K562 (cell line): ENCODE measurements around the gene DLG3. TPM values are rescaled to one million over a fixed set of nuclear protein-coding genes. Genes with fewer than 3 reads are reported as not detected.

ENCODE experiments used
- ATAC-seq: fragments of 200-7000 bp; cut with Tn5 transposase; 3 replicates; pipeline ENCODE4 v1.9.1; 2020; ENCODE audit warnings: moderate library complexity
- BruUV-seq: library from RNA; stranded (reverse); fragments of 400-500 nt; replicated peaks from 2 replicates; lab custom pipeline; 2021; lab: Mats Ljungman, UMichigan
- CTCF ChIA-PET: fragments of 300-600 bp; formaldehyde crosslinking; extraction: SDS; loops from one replicate; lab custom pipeline; 2021; ENCODE audit warnings: low intra/inter-chr PET ratio; lab: Yijun Ruan, JAX
- POLR2A ChIA-PET: fragments of 300-600, 350-650 bp; sonication (Branson Sonifier 250); formaldehyde crosslinking; extraction: SDS; loops from one replicate; lab custom pipeline; 2021; ENCODE audit warnings: antibody characterized with exemption, inconsistent platforms; lab: Yijun Ruan, JAX
- DNase-seq, 4 experiments: peaks; one replicate each; pipeline versions ENCODE4 v3.0.0 to v3.0.0-alpha.2; 2011 to 2018; ENCODE audit warnings: low spot score in 3 of 4, mixed read lengths in 3 of 4; ENCODE audit errors: extremely low read depth in 1 of 4
- FAIRE-seq: peaks from 2 replicates; lab custom pipeline; 2011; peaks lifted over from hg19 to GRCh38; lab: Jason Lieb, UNC
- H2AFZ ChIP-seq: 2 replicates; pipeline ENCODE4 v1.6.0; 2011; ENCODE audit warnings: low read depth, low read length, control low read depth, inconsistent platforms
- H3K27ac ChIP-seq: fragments of 200-600 bp; 3 replicates; pipeline ENCODE4 v1.8.0; 2011; ENCODE audit warnings: low read depth, mild to moderate bottlenecking, control low read depth, inconsistent platforms, low read length, moderate library complexity, mixed read lengths; ENCODE audit errors: extremely low read depth
- H3K27me3 ChIP-seq, 2 experiments: fragments of 300-600 bp in 1 of 2; 2 replicates in 1 of 2; 3 replicates in 1 of 2; pipeline versions ENCODE4 v1.6.0 to v1.8.0; 2011; ENCODE audit warnings: inconsistent platforms in 2 of 2, low read length in 2 of 2, mild to moderate bottlenecking in 1 of 2, mixed read lengths in 1 of 2, moderate library complexity in 1 of 2; ENCODE audit not compliant: control insufficient read depth in 2 of 2, insufficient read depth in 2 of 2
- H3K36me3 ChIP-seq: fragments of 300-600 bp; 3 replicates; pipeline ENCODE4 v1.8.0; 2011; ENCODE audit warnings: mild to moderate bottlenecking, low read length, inconsistent platforms; ENCODE audit not compliant: control insufficient read depth, insufficient read depth
- H3K4me1 ChIP-seq, 2 experiments: fragments of 200-600 bp in 1 of 2; replicated peaks in 1 of 2; 2 replicates in 1 of 2; 3 replicates in 1 of 2; pipeline versions ENCODE4 v1.5.1 to v1.8.0; 2011; ENCODE audit warnings: inconsistent platforms in 2 of 2, low read length in 2 of 2, mild to moderate bottlenecking in 1 of 2, mixed read lengths in 1 of 2, moderate library complexity in 1 of 2; ENCODE audit not compliant: control insufficient read depth in 2 of 2, insufficient read depth in 2 of 2
- H3K4me2 ChIP-seq: 2 replicates; pipeline ENCODE4 v1.6.1; 2011; ENCODE audit warnings: low read length, control low read depth, inconsistent platforms, mixed read lengths; ENCODE audit not compliant: insufficient read depth
- H3K4me3 ChIP-seq: fragments of 200-600 bp; sonication (generic), shearing (Covaris generic); 2 replicates; pipeline ENCODE4 v1.5.1; 2016; ENCODE audit warnings: control low read depth, inconsistent platforms
- H3K79me2 ChIP-seq: fragments of 200-600 bp; 3 replicates; pipeline ENCODE4 v1.8.0; 2011; ENCODE audit warnings: low read length, inconsistent platforms; ENCODE audit not compliant: control insufficient read depth, insufficient read depth
- H3K9ac ChIP-seq, 2 experiments: 2 replicates each; pipeline versions ENCODE4 v1.6.0 to v1.6.1; 2011; ENCODE audit warnings: low read depth in 2 of 2, low read length in 2 of 2, control low read depth in 1 of 2, inconsistent platforms in 1 of 2, mild to moderate bottlenecking in 1 of 2, mixed read lengths in 1 of 2; ENCODE audit not compliant: insufficient read depth in 1 of 2
- H3K9me1 ChIP-seq: one replicate; pipeline ENCODE4 v1.6.0; 2011; ENCODE audit warnings: inconsistent platforms, mild to moderate bottlenecking, low read length, moderate library complexity; ENCODE audit not compliant: control insufficient read depth, insufficient read depth
- H3K9me3 ChIP-seq: replicated peaks from 2 replicates; pipeline ENCODE4 v1.5.1; 2011; ENCODE audit warnings: low read depth, low read length, inconsistent platforms; ENCODE audit not compliant: control insufficient read depth, insufficient read depth
- H4K20me1 ChIP-seq: replicated peaks from 2 replicates; pipeline ENCODE4 v1.6.1; 2011; ENCODE audit warnings: low read length, inconsistent platforms, mixed read lengths; ENCODE audit not compliant: control insufficient read depth, insufficient read depth
- ADNP ChIP-seq: fragments of 200-800 bp; sonication (Bioruptor generic); IDR thresholded peaks from 2 replicates; pipeline ENCODE4 v1.6.1; 2016; ENCODE audit warnings: missing genetic modification characterization, missing compliant biosample characterization
- KDM2B ChIP-seq: fragments of 250-450 bp; sonication (Bioruptor Pico); IDR thresholded peaks from 2 replicates; pipeline ENCODE4 v1.8.0; 2021; ENCODE audit warnings: mild to moderate bottlenecking, moderate library complexity
- MIER1 ChIP-seq: fragments of 450-650 bp; IDR thresholded peaks from 2 replicates; pipeline ENCODE4 v1.6.1; 2016; ENCODE audit warnings: antibody characterized with exemption, mild to moderate bottlenecking, low read depth
- MTA1 ChIP-seq: fragments of 450-650 bp; IDR thresholded peaks from 2 replicates; pipeline ENCODE4 v1.6.1; 2017; ENCODE audit warnings: borderline replicate concordance
- NFRKB ChIP-seq: fragments of 450-650 bp; IDR thresholded peaks from 2 replicates; pipeline ENCODE4 v1.6.1; 2016; ENCODE audit warnings: low read depth
- NFXL1 ChIP-seq: fragments of 450-650 bp; formaldehyde crosslinking; IDR thresholded peaks from 2 replicates; pipeline ENCODE4 v1.4.0; 2021; ENCODE audit warnings: mild to moderate bottlenecking
- RFX7 ChIP-seq: fragments of 250-450 bp; sonication (Bioruptor Pico); IDR thresholded peaks from 2 replicates; pipeline ENCODE4 v1.5.1; 2021; ENCODE audit warnings: mild to moderate bottlenecking
- XRCC3 ChIP-seq: fragments of 450-650 bp; IDR thresholded peaks from 2 replicates; pipeline ENCODE4 v1.6.1; 2017; ENCODE audit warnings: mild to moderate bottlenecking, moderate library complexity
- ZBTB12 ChIP-seq: fragments of 250-450 bp; sonication (Bioruptor Pico); IDR thresholded peaks from 2 replicates; pipeline ENCODE4 v1.4.0; 2020
- ZBTB34 ChIP-seq: fragments of 250-450 bp; sonication (Bioruptor Pico); IDR thresholded peaks from 2 replicates; pipeline ENCODE4 v1.8.0; 2021; ENCODE audit warnings: mild to moderate bottlenecking, moderate library complexity
- ZNF277 ChIP-seq: fragments of 250-450 bp; sonication (Bioruptor Pico); IDR thresholded peaks from 2 replicates; pipeline ENCODE4 v1.8.0; 2022; ENCODE audit warnings: inconsistent platforms, mild to moderate bottlenecking, moderate library complexity, borderline replicate concordance
- ZNF449 ChIP-seq: fragments of 250-450 bp; sonication (Bioruptor Pico); IDR thresholded peaks from 2 replicates; pipeline ENCODE4 v1.8.0; 2022; ENCODE audit warnings: moderate library complexity, mild to moderate bottlenecking, inconsistent platforms
- WGBS: fragments of 100-300 bp; shearing (Covaris generic); methylation state at CpG from one replicate; pipeline ENCODE4 v1.1.6; 2016; ENCODE audit warnings: low coverage, mixed read lengths; ENCODE audit not compliant: insufficient coverage; ENCODE audit errors: missing lambda C conversion rate; 5-methylcytosine and 5-hydroxymethylcytosine counted together
- in situ Hi-C: fragments of 300-500 bp; cut with MboI; formaldehyde crosslinking; loops from 4 replicates; pipeline ENCODE4 v1.15.0; 2018; ENCODE audit warnings: inconsistent platforms, mixed read lengths
- intact Hi-C: fragments of 100-400 bp; cut with micrococcal nuclease; formaldehyde crosslinking; loops from 2 replicates; pipeline ENCODE4 v1.14.2; 2022
- polyA plus RNA-seq, 8 experiments: library from polyadenylated mRNA; depleted of rRNA in 4 of 8; stranded (reverse) in 5 of 8; unstranded in 3 of 8; fragments of >200 nt; fragmentation: Nextera tagmentation in 2 of 8; fragmentation: Illumina TruSeq in 1 of 8; extraction: Ambion mirVana in 2 of 8; extraction: Trizol in 1 of 8; gene quantifications; 2 replicates each; pipeline versions ENCODE4 v1.2.1 to v1.2.3, GENCODE V29; 2011 to 2014; ENCODE audit warnings: inconsistent platforms in 1 of 8, missing spikeins in 1 of 8
- total RNA-seq, 7 experiments: library from RNA; depleted of rRNA in 6 of 7; stranded (reverse); fragments of >200 nt in 6 of 7; fragmentation: Illumina TruSeq in 2 of 7; extraction: Trizol in 2 of 7; gene quantifications; 2 replicates each; pipeline versions ENCODE4 v1.2.1 to v1.2.3, GENCODE V29; 2011 to 2021; ENCODE audit warnings: low replicate concordance in 1 of 7
- TF ChIP-seq, protein P1 (sequence below): conservative IDR thresholded peaks from 2 replicates; pipeline ENCODE4 v1.6.1; 2011; ENCODE audit warnings: low read depth, mild to moderate bottlenecking, low read length; ENCODE audit not compliant: control insufficient read depth
- TF ChIP-seq, protein P2 (sequence below), 2 experiments: fragments of 450-650 bp in 1 of 2; sonication (generic) in 1 of 2; formaldehyde crosslinking in 1 of 2; IDR thresholded peaks in 1 of 2; conservative IDR thresholded peaks in 1 of 2; 2 replicates each; pipeline versions ENCODE4 v1.6.1 to v1.8.1; 2016 to 2023; ENCODE audit warnings: mild to moderate bottlenecking in 2 of 2, moderate library complexity in 2 of 2, inconsistent platforms in 1 of 2, missing genetic modification reagents in 1 of 2

Gene DLG3
- total and polyA plus RNA-seq, 9 of the 15 experiments (the other 6 are each of a cell fraction or from before 2014, with no cell fraction given), result 3.1 to 15.7 (median 8.8) TPM

DNA sequence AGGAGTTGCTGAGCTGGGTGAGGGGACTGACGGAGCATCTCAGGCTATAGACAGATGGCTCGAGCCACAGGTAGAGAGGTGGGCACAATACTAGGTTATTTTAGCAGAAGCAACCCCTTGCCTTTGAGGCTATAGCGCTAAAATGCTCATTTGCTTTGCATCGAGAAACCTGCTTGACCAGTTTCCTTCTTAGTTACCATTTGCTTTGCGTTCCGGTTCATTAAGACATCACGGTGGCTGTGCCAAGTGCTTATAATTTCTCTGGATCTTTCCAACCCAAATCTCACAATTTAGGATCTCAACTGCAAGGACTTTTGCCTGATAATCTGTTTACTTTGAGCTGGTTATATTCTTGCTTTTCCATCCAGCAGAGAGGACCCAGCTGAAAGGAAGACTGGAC is 40.8 kb downstream of the DLG3 start:
- TF ChIP-seq, protein P1, sequence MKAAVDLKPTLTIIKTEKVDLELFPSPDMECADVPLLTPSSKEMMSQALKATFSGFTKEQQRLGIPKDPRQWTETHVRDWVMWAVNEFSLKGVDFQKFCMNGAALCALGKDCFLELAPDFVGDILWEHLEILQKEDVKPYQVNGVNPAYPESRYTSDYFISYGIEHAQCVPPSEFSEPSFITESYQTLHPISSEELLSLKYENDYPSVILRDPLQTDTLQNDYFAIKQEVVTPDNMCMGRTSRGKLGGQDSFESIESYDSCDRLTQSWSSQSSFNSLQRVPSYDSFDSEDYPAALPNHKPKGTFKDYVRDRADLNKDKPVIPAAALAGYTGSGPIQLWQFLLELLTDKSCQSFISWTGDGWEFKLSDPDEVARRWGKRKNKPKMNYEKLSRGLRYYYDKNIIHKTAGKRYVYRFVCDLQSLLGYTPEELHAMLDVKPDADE, result no peak
- TF ChIP-seq MTA1 (no peak), XRCC3 (no peak), KDM2B (no peak), NFRKB (no peak), RFX7 (CRISPR knock-in tag) (no peak), ZBTB12 (CRISPR knock-in tag) (no peak), ADNP (tag) (no peak), ZBTB34 (CRISPR knock-in tag) (no peak), ZNF449 (CRISPR knock-in tag) (no peak), NFXL1 (no peak), MIER1 (no peak), ZNF277 (CRISPR knock-in tag) (no peak)
- TF ChIP-seq, protein P2, sequence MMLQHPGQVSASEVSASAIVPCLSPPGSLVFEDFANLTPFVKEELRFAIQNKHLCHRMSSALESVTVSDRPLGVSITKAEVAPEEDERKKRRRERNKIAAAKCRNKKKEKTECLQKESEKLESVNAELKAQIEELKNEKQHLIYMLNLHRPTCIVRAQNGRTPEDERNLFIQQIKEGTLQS (IDR thresholded peaks at IDR 0.05), result no peak
- TF ChIP-seq, protein P2 (CRISPR knock-in tag; conservative IDR thresholded peaks at IDR 0.05), result no peak
- H3K9me3 ChIP-seq, result no peaks in the 10 kb centered on the region

More for the DNA sequence above, 40.8 kb downstream of the DLG3 start:
- H3K4me3 ChIP-seq, result no peak overlapping the region
- 43% methylated on average over 7 of the region's 7 CpGs for WGBS
- FAIRE-seq (no peak), ATAC-seq (no peak), DNase-seq (no peak)
- CTCF ChIA-PET, result no interaction called here
- no peaks in the 10 kb centered on the region for H3K79me2 ChIP-seq
- no peaks in the 10 kb centered on the region; a peak in 1 of 5 replicates for H3K4me1 ChIP-seq
- 0 out of 2 replicates have a peak, but pooled peaks cover 6% of the 10 kb centered on the region for H4K20me1 ChIP-seq
- H3K9me1 ChIP-seq, result no peaks in the 10 kb centered on the region
- no peaks in the 10 kb centered on the region for H3K27me3 ChIP-seq
- H2AFZ ChIP-seq, result no peak overlapping the region
- H3K4me2 ChIP-seq, result no peak overlapping the region
- POLR2A ChIA-PET, result no interaction called here
- intact Hi-C loops (no loop called here), in situ Hi-C loops (no loop called here)
- no peak overlapping the region for H3K9ac ChIP-seq
- H3K27ac ChIP-seq, result no peak overlapping the region
- BruUV-seq, result no TSS peak
- H3K36me3 ChIP-seq, result no peaks in the 10 kb centered on the region
